GM04504 (cell line): ENCODE measurements around the gene FKBP2.
A peak's percentile ranks its signal among the peaks of the same experiment; 100 is the strongest.

Source experiments
- DNase-seq: peaks from one replicate; pipeline ENCODE4 v3.0.0-alpha.2; 2012; ENCODE audit warnings: low read depth

FKBP2 gene

DNA sequence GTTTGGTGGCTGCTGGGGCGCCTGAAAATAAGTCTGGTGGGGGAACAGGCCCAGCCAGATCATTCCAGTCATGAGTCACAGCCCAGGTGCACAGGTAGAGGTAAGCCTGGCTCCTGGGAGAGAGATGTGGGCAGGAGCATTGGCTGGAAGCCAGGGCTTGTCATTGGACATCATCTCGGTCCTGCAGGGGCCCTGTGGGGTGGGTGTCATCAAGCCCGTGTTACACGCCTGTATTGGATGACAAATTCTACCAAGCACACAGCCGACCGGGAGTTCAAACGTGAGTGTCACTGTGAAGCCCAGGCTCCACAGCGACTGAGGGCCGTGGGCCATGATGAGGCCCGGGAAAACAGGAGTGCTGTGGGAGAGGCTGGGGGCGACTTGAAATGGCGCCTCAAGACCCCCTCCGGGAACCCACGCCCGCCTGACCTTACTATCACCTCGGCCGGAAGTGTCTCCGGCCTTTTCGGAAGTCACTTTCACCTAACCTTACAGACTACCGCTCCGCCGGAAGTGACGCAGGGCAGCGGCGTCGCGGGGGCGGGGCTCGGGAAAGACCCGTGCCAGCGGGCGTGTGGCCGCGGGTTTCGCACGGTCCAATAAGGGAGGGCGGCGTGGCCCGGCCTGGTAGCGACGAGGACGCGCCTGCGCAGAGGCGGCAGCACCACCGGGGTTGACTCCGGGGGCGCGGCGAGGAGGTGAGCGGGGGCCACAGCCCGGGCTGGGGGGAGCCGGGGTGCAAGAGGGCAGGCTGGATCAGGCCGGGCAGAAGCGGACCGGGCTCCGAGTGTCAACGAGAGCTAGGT, at the start of gene FKBP2:
TSS of gene FKBP2 (plus strand) at position 661 of the 806 bp plus-strand sequence. CDS start 1,293 bp downstream, outside the sequence.
- peak; percentile 95 for DNase-seq

DNA sequence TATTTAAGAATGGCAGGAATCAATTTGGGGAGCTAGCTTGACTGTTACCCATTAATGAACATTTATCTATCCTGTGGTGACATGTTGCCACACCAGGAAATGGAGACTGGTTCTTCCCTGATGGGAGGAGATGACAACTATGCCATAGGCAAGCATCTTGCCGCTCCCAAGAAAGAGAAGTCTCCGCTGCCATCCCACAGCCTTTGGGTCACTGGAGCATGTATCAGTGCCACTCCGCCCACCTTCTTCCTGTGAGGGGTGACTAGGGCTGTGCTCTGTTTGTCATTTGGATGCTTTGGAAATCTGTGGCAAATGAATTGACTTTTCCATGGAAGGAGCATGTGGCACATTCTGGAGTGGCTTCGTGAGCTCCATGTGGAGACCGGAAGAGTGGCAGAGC, 48.5 kb upstream of the FKBP2 start:
- no peak for DNase-seq

DNA sequence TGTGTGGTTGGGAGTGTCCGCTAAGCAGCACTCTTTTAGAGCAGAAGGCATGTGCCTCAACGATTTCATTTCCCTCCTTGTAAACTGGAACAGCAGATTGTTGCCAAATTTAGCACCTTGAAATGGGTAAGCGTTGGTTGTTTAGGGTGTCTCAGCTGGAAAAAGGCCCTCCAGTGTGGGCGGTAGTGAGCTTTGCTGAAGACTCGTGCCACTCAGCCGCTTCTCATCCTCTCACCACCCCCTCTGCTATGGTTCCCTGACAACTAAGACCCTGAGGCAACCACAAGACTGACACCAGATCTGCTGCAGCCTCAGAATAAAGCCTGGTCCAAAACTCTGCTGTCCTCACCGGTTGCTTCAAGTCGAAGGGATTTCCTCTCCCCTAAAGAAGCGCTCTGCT, 44.3 kb upstream of the FKBP2 start:
- DNase-seq: no peak

DNA sequence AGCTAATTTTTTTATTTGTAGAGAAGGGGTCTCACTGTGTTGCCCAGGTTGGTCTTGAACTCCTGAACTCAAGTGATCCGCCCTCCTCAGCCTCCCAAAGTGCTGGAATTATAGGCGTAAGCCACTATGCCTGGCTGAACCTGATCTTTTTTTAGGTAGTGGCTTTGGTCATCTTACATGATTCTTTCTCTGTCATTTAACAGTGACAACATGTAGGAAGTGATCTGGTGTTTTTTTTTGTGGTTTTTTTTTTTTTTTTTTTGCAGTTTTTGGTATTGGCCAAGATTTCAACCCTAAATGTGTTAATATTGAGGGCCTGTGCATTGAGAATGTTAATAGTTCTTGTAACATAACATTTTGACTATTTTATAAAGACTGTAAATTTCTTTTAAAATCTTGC, 42.4 kb upstream of the FKBP2 start:
- no peak for DNase-seq

DNA sequence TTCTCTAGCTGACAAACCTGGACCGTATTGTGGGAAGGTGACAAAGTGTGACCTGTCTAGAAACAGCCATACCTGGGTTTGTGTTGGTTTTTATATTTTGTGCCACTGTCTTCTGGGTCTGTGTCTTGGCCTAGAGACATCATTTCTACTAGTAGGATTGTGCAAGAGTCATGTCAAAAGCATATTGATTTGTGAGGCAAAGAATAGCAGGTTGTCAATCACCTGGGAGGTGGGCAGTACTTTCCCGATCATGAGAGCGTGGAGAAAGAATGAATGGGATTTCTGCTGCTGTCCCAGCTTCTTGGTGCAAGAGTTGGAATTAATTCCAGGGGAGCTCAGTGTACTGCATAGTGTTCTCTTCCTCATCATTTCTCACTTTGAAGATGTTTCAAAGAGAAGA, 39.4 kb upstream of the FKBP2 start:
- DNase-seq: no peak

DNA sequence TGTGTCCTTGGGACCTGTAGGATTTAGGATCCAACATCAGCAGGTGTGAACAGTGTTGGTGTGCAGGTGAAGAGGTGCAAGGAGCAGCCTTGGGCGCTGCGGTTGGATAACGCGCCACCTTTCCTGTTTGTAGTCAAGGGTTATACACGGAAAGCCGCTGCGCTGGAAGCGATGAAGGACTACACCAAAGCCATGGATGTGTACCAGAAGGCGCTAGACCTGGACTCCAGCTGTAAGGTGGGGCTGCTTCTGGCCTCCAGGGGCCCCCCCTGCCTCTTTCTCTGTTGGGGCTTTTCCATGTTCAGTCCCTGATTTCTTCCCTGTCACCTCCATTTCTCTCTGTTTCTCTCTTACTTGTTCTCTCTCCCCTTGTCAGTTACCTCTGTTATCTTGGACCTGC, 37.9 kb upstream of the FKBP2 start:
- no peak for DNase-seq

DNA sequence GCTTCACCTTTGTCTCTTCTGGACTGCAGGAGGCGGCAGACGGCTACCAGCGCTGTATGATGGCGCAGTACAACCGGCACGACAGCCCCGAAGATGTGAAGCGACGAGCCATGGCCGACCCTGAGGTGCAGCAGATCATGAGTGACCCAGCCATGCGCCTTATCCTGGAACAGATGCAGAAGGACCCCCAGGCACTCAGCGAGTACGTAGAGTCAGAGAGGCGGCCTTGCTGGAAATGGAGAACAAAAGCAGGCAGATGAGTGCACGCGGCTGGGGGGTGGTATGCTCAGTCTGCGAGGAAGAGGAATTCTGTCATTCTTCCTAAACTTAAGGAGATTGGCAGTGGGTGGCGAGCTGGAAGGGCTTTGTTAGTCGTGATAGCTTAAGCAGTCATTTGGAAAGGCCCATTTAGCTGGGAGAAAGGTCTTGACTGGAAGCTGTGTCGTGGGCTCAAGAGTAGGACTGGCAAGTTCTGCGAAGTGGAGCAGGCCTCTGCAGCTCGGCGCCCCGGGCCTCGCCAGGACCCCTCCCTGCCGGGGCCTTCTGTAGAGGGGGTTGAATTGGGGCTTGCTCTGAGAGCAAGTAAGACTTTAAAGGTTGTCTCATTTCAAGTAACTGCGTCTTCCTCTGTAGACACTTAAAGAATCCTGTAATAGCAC, 37.3 kb upstream of the FKBP2 start:
- DNase-seq: no peak

DNA sequence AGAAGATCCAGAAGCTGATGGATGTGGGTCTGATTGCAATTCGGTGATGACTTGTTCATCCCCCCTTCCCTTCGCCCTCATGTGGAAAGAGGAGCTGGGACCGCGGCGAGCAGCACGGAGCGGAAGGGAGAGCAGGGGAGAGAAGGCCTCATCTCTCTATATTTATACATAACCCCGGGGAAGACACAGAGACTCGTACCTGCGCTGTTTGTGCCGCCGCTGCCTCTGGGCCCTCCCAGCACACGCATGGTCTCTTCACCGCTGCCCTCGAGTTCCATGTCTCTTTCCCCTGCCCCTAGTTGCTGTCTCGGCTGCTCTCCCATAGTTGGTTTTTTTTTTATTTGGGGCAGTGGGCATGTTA, 36.8 kb upstream of the FKBP2 start:
- no peak for DNase-seq

DNA sequence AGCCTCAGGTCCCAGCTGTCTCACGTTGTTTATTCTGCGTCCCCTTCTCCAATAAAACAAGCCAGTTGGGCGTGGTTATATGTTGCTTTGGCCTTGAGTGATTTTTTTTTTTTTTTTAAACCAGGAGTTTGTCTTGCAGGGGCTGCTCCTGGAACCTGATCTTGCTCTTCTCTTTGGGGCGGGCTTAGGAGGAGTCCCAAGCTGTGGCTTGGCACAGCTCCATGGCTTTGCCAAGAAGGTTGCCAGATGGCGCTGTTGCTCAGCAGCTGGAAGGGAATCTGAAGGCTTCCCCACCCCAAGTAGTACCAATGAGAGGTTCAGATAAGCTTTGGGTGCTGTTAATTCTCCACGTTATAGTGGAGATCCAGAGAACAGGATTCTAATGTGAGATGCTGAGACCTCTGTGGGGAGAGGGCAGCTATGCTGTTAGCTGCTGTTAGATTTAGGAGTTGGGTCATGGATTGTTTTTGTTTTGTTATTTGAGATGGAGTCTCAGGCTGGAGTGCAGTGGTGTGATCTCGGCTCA, 36.4 kb upstream of the FKBP2 start:
- peak; percentile 91 for DNase-seq

DNA sequence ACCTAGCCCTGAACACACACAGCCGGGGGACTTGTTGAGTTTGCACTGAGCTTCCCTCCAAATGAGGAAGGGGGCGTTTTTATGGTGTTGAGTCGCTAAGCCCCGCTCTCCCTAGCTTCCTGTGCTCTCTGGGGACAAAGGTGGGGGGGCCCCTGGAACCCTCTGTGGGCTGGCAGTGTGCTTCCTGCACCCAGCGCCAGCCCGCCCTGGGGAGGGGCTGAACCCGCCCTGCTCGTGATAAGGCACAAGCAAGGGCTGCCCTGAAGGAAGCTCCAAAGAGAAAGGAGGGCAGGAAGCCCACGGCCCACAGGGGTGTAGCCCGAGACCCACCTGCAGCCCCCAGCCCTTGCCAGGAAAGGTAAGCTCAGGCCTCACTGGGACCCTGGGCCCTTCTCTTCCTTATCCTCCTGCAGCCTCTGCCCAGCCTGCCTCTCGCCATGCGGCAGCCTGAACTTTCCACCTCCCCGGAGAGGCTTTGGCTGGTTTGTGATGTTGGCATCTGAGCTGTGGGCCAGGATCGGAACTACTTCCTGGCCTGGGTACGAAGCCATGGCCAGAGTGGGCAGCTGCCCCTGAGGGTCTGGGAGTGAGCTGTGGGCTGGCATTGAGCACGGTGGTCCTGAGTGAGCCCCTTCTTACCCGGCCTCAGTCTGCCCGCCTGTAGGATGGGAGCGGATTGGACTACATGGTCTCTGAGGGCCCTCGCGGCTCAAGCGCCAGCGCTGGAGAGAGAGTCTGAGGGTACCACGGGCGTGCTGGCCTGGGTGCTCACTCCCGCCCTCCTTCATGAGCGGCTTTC, 34.2 kb upstream of the FKBP2 start, which contains the start of gene FERMT3:
TSS of gene FERMT3 (plus strand) at position 265 of the 799 bp plus-strand sequence. CDS start 644 bp downstream, outside the sequence.
- no peak for DNase-seq

DNA sequence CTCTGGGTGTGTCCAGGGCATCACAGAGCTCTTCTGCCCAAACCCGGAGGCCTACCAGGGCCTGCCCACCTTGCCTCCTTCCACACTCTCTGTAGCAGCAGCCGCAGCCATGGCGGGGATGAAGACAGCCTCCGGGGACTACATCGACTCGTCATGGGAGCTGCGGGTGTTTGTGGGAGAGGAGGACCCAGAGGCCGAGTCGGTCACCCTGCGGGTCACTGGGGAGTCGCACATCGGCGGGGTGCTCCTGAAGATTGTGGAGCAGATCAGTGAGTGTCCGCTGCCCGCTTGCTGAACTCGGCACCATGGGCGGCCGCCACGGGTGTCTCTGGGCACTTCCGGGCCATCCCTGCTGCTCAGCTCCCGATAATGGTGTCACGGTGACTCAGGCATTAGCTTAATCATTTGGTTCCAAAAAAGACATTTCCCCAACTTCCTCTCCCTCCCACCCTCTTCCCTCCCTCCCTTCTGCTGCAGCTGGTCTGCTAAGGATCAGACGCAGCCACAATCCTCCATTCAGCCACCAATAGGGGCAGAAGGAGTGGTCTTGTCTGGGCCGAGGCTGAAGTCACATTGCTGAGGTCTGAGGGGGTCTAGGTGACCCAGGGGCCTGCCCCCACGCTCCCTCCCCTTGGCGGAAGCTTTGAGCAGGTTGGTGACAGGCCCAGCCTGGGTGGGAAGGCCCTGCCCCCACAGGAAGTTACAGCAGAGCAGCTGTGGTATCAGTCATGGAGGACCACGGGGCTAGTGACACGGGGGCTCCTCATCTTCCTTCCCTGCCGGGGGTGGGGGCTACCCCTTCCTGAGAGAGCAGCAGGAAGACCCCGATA, 33.4 kb upstream of the FKBP2 start:
- peak; percentile 72 for DNase-seq

DNA sequence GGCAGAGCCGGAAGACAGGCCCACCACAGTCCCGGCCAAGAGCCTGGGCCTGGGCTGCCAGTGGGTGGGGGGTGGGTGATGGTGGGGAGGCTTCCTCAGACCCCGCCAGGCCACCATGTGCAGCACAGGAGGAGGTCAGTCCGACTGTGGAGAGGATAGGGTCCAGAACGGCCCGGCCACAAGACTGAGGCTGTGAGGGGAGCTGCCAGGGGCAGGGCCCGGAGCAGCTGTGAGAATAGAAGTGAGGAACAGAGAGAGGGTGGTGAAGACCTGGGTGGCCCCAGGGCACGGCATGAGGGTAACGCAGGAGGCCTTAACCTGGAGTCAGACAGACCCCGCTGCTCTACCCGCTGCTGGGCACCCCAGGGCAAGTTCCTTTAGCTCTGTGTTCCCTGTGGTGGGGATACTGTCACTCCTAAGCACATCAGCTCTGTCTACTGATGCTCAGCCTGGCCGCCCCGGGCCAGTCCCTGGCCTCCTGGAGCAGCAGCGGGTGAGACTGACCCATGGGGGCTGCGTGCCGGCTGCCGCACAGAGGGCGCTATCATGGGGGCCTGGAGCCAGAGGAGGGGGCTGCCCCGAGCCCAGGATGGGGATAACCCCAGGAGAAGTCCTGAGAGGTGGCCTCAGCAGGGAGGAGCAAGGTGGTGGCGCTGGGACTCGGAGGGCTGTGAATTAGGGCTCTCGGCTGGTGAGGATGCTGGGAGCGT, 32.7 kb upstream of the FKBP2 start:
- no peak for DNase-seq

DNA sequence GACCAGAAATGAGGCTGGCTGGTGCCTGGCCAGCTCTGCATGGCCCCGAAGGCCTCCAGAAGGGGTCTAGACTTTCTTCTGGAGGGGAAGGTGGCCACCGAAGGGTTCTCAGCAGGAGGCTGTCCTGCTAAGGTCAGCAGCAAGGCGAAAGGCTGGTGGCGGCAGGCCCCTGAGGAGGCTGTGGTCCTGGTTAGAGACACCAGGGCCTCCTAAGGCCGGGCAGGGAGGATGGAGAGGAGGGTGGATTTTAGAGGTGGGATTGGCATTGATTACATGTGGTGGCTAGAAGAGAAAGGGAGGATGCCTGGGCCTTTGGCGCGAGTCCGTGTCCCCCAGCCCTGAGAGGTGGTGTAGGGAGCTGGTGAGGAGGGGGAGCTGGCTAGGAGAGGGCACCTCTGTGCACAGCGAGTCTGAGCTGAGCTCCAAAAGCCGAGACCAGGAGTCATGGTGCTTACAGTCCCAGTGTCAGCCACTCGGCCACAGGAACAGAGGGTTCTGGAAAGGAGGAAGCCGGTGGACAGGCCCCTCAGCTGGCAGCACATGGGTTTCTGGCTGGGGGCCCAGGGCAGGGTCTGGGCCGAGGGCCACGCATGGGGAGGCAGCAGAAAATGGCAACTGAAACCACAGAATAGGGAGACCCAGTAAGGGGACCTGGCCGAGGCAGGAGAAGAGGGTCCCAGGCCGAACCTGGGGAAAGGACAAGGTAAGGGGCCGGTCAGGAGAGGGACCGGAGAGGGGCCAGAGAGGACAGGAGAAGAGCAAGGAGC, 31.9 kb upstream of the FKBP2 start:
- no peak for DNase-seq

DNA sequence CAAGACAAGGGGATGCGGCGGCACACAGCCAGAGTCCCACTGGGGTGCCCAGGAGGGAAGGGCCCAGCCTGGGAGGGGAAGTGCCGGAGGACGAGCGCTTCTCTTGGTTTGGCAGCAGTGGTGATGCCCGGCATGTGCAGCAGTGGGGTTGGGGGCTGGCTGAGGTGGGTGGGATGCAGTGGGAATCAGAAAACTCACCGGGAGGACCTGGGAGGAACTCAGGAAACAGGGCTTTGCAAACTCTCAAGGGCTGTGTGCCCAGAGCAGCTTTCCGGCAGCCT, 31.4 kb upstream of the FKBP2 start:
- no peak for DNase-seq

DNA sequence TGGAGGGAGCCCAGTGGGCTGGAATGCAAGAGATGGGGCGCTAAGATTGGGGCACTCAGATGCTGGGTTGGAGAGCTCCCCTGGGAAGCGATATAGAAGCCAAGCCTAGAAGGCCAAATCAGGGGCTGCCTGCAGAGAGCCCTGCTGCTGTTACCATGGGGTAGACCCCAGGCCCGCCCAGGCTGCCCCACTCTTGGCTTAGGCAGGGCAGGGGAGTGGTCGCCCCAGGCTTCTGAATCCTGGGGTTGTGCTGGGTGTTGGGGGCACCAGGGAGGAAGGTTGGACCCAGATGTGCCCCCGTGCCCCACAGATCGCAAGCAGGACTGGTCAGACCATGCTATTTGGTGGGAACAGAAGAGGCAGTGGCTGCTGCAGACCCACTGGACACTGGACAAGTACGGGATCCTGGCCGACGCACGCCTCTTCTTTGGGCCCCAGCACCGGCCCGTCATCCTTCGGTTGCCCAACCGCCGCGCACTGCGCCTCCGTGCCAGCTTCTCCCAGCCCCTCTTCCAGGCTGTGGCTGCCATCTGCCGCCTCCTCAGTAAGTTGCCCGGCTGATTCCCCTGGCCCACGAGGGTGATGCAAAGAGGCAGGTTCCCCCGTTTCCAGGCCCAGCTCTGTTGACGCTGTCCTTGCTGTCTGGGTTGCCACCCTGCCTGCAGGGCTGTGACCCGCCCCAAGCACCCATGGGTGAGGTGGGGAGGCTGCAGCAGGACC, 30.4 kb upstream of the FKBP2 start:
- no peak for DNase-seq

DNA sequence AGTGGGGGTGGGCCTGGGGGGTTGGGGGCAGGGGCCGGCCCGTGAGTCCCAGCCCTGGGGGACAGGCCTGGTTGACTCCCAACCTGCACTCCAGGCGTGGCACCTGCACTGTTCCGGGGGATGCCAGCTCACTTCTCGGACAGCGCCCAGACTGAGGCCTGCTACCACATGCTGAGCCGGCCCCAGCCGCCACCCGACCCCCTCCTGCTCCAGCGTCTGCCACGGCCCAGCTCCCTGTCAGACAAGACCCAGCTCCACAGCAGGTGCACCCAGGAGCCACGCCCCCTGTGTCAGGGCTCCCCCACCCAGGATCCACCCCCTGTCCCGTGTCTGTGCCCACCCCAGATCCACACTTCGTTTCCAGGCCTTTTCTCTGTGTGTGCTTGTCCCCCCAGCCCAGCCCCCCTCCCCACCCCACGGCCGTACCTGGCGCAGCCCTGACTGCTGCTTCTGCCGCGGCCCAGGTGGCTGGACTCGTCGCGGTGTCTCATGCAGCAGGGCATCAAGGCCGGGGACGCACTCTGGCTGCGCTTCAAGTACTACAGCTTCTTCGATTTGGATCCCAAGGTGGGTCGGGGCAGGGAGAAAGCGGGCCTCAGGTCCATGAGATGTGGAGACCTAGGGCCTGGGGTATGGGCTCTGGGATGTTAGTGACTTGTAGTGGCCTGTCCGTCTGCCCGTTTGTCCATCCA, 29.6 kb upstream of the FKBP2 start:
- no peak for DNase-seq

DNA sequence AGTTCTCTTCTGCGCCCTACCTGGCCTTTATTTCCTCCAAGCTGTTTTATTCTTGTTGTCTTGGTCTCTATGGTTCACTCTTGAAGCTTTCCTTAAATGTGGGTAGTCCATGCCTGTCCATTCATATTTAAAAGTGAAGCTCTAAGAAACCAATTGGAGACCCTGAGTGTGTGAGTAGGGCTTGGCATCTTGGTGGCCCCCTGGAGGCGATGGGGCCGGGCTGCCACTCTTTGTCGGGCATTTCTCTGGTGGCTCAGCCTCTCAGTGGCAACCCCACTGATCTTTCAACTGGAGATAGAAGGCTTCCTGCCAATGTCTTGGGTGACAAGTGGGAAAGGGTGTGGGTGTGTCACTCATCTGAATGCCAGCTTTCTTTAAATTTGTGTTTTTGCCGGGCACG, 24.0 kb upstream of the FKBP2 start:
- no peak for DNase-seq

DNA sequence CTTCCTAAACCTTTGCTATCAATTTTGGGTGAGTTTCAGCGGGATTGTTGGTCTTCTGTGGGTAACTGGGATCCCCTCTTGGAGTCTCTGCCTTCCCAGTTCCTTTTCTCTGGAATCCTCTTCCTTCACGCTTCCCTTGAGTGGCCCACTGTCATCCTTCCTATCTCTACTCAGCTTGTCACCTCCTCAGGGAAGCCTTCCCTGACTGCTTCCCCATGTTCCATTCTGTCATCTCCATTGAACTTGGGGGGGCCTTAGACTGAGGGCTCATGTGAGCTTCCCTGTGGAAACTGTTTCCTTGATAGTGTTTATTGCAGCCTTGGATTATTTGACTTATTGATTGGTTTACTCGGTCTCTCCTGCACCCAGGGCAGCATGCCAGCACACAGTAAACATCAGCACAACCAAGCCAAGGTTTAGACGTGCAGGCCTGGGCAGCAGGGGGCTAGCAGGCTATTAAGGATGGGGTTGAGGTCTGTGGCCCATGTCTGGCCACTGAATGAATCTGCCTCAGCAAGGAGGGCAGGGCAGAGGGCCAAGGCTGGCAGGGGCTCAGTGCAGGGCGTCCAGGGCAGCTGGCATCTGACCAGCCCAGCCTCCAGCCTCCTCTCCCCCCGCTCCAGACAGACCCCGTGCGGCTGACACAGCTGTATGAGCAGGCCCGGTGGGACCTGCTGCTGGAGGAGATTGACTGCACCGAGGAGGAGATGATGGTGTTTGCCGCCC, 22.1 kb upstream of the FKBP2 start:
- no peak for DNase-seq

DNA sequence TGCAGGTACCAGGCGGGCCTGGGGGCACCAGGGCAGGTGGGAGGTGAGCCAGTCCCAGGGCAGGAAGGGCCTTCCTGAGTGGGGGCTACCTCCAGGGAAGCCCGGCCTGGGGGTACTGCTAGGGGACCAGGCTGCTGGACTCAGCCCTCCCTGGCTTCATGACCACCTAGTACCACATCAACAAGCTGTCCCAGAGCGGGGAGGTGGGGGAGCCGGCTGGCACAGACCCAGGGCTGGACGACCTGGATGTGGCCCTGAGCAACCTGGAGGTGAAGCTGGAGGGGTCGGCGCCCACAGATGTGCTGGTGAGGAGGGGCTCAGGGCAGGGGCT, 21.6 kb upstream of the FKBP2 start:
- DNase-seq: no peak
